ENCODE data around the gene SRBD1.

DNA sequence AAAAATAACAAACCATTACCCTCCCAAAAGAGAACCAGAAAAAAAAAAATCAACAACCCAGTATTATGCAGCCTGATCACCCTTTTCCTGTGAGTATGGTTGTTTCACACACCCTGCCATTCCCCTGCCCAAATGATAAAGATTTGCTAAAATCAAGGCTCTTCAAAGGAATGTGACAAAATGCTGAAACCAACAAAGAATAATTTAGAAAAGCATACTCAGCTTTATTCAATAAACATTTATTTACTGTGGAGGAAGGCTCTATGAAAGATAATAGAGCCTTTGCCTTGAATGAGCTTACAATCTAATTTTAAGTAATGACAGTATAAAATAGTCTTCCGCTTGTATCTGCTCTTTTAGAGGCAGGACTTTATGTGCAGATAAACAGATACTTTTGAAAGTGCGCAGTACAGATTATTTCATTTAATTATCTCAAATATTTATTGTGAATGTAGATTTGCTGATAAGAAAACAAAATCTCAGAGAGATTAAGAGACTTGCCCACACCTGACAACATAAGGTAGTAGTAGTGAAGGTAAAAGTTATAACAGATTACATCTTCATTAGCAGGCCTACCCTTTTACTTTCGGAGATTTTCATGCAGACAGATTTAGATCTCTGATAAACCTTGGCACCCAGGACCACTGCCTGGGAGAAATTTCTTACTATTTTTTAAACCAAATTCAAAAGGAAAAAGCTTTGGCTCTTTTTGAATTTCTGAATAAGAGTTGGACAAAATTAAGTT, 211.9 kb downstream of the SRBD1 start:
- TF ChIP-seq, protein P1, sequence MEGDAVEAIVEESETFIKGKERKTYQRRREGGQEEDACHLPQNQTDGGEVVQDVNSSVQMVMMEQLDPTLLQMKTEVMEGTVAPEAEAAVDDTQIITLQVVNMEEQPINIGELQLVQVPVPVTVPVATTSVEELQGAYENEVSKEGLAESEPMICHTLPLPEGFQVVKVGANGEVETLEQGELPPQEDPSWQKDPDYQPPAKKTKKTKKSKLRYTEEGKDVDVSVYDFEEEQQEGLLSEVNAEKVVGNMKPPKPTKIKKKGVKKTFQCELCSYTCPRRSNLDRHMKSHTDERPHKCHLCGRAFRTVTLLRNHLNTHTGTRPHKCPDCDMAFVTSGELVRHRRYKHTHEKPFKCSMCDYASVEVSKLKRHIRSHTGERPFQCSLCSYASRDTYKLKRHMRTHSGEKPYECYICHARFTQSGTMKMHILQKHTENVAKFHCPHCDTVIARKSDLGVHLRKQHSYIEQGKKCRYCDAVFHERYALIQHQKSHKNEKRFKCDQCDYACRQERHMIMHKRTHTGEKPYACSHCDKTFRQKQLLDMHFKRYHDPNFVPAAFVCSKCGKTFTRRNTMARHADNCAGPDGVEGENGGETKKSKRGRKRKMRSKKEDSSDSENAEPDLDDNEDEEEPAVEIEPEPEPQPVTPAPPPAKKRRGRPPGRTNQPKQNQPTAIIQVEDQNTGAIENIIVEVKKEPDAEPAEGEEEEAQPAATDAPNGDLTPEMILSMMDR (IDR thresholded peaks at IDR 0.05; ENCODE audit: low read length), result no peak
- no peak for TF ChIP-seq EZH2phosphoT487 (IDR thresholded peaks at IDR 0.05; ENCODE audit: low read length)
- TF ChIP-seq EZH2 (optimal IDR thresholded peaks at IDR 0.05; ENCODE audit: low read depth, low read length), result no peak

All from MM.1S (cell line).